ENCODE measurements around the gene PRDM5. TPM values are rescaled to one million over a fixed set of nuclear protein-coding genes. Genes with fewer than 3 reads are reported as not detected.
"Not testable (repeated sequence)": the region's sequence is repeated elsewhere in the genome, so short reads cannot be mapped to it uniquely, and the experiment has no call there.

PRDM5 gene
- total RNA-seq, 1 donor from 2014 or later = 48.9 TPM

- not testable (repeated sequence) for DNase-seq (ENCODE audit: low spot score)
These were observed 274.2 kb downstream of the PRDM5 start for GRCh38 chr4:120648336-120648735.

Other genes with a start within 250 kb of the PRDM5 start
- gene NDNF, start 149.8 kb upstream of the PRDM5 start, total RNA-seq (ENCODE audit: insufficient read depth, low replicate concordance) = 6.3 TPM
- 1.2 TPM for gene TNIP3, start 241.6 kb upstream of the PRDM5 start, total RNA-seq (ENCODE audit: insufficient read depth, low replicate concordance)